Stimulated activated CD4-positive, alpha-beta T cell treated with anti-CD3 and anti-CD28 coated beads, TNF-alpha, amount 100 ng/mL, for 24 hours (primary cell): ENCODE measurements around the gene ATG4B.
"Not testable (repeated sequence)": the region's sequence is repeated elsewhere in the genome, so short reads cannot be mapped to it uniquely, and the experiment has no call there.

ENCODE experiments used
- DNase-seq, 3 experiments: peaks; one replicate each; pipeline ENCODE4 v3.0.0-alpha.2; 2020; ENCODE audit warnings: low read depth in 3 of 3

ATG4B gene

GRCh38 chr2:241640165-241640795 lies 2.8 kb downstream of the ATG4B start:
- DNase-seq = no peak

DNA sequence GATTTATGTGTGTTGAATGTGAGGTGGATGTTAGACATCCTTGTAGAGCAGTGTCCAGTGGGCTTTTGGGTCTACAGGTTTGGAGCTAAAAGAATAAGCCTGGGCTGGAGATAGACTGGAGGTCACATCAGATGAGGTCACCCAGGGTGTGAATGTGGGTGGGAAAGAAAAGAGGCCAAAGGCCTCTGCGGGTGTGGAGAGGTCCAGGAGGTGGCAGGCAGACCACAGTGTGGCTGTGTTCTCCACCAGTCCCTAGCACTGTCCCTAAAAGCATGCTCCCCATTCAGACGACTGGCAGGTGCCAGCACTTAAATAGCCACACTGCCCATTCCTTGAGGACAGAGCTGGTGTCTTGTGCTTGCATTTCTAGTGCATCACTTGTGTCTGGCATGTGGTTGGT lies 4.1 kb downstream of the ATG4B start:
- no peak for DNase-seq

DNA sequence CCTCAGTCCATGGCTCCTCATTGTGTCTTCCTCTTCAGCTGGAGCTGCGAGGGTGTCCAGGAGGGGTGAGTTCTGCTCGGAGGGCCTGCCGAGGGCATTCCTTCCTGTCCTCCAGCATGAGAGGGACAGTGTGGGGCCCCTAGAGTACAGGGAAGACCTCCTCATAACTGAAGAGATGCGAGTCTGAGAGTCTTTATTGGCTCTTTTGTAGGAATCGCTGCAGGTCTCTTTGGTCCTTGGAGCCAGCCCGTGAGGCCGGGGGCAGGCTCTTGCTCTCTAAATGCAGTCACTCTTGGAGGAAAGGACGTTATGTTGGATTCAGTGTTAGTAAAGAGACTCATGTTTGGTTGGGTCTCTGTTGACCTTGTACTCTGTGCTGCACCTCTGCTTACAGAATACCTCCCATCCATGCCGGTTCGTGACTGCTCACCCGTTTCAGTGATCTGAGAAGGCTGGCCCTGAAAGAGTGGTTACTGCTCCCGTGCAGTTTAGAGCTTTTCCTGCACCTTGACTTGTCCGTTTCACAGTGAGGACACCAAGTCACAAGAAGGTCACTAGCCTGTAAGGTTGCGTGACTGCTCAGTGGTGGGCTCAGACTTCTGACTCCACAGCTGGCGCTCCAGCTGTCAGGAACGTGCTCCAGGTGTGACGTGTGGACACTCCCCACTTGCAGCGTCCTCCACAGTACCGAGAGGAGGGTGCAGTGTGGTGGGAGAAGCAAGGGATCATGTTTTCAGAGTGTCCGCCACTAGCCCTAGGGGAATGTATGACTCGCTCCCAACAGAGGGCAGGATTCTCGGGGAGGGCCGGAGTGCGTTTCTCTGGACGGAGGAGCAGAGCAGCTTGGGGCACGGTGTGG lies 7.8 kb downstream of the ATG4B start:
- DNase-seq = no peak

- DNase-seq = no peak
Observed at GRCh38 chr2:241645915-241646645, 8.6 kb downstream of the ATG4B start.

DNA sequence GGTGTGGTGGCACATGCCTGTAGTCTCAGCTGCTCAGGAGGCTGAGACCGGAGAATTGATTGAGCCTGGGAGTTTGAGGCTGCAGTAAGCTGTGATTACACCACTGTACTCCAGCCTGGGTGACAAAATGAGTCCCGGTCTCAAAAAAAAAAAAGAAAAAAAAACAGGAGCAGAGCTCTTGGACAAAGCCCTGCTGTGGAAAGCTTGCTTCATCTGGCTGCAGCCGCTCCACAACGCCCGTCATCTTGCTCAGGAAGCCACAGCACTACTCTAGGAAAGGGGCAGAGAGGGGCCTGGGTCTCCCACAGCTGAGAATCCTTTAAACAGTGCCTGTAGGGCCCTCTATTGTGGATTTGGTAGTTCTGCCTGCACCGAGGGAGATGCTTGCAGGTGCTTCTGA lies 11.0 kb downstream of the ATG4B start:
- DNase-seq = no peak

- DNase-seq = no peak
Observed at GRCh38 chr2:241649404-241649803, 11.9 kb downstream of the ATG4B start.

GRCh38 chr2:241649927-241650326 lies 12.4 kb downstream of the ATG4B start:
- no peak for DNase-seq

DNA sequence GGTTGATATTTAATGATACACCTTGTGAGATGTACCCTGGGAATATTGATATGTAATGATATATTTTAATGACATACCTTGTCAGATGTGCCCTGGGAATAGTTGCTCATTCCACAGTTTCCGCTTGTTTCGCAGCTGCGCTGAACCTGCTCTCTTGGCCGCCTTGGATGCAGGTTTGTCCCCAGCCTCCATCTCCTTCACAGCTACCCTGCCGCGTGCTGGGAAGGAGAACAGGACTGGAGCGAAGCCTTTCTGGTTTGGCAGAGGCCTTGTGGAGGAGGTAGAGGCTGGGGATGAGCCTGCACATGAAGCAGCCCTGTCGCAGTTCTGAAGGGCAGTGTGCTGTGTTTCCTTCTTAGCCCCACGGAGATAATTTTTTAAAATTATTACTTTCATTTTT lies 14.6 kb downstream of the ATG4B start:
- no peak for DNase-seq

DNA sequence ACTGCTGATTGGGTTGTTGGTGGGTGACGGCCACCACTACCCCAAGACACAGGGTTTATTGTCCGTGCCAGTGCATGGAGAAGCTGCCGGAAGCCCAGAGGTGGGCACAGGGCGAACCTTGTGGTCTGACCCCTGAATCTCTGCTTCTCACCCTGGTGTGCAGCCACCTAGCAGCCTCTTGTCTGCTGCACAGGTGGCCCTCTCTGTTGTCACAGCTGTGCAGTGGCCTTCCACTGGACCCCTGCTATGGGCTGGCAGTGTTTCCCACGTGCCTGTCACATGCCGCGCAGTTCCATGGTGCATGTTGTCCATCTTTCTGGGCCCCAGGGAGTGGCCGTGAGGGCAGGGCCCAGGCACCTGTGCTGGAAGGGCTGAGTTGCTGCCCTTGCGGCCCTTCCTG lies 15.2 kb downstream of the ATG4B start:
- DNase-seq = no peak

- no peak for DNase-seq
Observed at GRCh38 chr2:241653210-241653750, 15.8 kb downstream of the ATG4B start.

GRCh38 chr2:241654551-241654950 lies 17.1 kb downstream of the ATG4B start:
- DNase-seq = no peak

DNA sequence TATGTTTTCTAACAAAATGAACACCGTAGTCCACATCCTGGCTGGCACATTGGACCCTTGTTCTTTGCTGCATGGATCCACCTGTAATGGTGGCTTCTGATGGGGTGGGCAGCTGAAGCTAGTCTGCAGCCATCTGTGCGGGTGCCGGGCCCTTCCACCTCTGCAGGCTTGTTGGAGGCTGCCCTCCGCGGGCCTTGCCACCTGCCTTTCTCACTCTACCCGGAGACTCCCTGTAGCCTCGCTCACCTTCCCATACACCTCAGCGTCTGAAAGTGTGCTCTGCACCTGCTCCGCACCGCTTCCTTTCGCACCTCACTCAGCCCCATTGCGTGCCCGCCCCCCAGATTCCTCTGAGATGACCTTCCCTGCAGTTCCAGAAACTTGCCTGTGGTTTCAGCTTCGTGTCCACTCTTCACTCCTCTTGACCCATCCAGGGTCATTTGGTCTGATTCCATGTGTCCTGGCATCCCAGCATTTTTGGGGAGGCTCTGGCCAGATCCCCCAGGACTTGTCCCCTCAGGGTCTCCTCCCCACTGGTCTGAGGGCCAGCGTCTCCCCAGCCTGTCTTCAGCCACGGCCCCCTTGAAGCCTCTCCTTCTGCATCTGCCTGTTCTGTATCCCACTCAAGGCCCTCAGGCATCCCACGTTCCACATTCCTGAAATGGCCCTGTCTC lies 18.2 kb downstream of the ATG4B start:
- DNase-seq = no peak

- no peak for DNase-seq
Observed at GRCh38 chr2:241656190-241656741, 18.8 kb downstream of the ATG4B start.

- DNase-seq = no peak
Observed at GRCh38 chr2:241657786-241658254, 20.3 kb downstream of the ATG4B start.

GRCh38 chr2:241658296-241658695 lies 20.8 kb downstream of the ATG4B start:
- no peak for DNase-seq

DNA sequence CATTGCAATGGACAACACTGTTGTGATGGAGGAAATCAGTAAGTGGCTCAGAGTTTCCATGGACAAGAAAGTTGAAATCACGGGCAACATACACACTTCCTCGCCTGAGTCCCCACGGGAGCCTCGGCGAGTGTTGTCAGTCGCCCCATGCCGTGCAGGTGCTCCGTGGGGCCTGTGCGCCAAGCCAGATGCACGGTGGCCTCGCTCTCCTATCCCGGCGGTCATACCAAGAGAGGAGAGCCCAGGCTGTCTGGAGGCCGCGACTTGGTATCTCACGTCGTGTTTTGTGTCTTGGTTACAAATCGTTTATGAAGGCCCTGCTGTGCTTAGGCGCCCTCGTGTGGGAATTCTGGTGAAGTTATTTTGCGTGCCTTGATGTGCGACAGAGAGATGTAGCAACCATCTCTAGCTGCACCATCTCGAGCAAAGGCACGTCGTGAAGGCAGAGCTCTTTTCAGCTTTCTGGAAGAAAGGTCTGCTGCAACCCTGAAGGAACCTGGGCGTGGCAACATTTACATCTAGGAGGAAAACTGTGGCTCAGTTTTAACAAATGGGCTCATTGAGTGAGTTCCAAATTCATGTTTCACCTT lies 21.8 kb downstream of the ATG4B start:
- peak in 2 of 3 experiments; percentile 22 to 29 for DNase-seq

DNA sequence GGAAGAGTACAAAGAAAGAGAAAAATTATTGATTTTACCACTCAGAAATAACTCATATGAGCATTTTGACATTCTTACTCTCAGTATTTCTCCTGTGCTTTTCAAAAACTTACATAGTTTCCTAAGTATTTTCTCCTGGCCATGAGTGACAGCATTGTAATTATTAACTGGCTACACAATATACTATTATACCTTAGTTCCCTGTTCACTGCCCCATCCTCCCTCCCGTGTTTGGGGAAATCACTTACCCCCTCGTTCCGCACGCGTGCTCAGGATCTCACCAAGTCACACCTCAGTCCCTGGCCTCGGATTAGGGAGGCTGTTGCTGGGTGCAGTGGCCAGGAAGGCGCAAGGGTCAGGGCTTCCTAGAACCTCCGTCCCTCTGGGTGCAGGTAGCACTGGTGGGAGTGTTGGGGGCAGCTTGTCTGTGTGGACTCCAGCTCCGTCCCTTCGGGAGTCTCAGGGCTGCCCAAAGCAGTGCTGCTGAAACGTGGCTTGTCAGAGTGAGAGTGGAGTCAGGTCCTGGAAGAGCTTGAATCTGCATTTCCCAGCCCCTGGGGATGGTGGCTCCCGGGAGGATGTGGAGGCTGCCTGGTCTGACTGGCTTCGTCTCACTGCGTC lies 23.2 kb downstream of the ATG4B start:
- DNase-seq = no peak

GRCh38 chr2:241662731-241663130 lies 25.2 kb downstream of the ATG4B start:
- DNase-seq = not testable (repeated sequence)

- no peak for DNase-seq
Observed at GRCh38 chr2:241665731-241666440, 28.4 kb downstream of the ATG4B start.
